NCI-H1048 (cell line): Measurements from ENCODE around the gene UNC45A.

Experiments
- DNase-seq: peaks from one replicate; lab custom pipeline; 2025; lab: John Stamatoyannopoulos, UW

Gene UNC45A

DNA sequence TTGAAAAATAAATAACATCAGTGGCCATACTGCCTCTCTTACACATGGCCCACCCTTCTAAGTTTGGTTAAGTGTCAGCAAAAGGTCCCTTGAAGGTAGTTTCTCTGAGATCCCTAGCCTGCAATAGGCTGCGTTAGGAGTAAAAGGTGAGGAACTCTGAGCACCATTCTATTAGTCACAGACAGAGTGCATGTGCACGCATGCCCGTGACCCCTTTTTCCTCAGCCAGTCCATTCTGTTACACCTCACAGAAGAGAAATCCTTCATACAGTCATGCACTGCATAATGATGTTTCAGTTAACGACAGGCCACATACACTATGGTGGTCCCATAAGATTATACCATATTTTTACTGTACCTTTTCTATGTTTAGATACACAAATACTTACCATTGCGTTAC lies 32.1 kb downstream of the UNC45A start:
- no peak for DNase-seq

GRCh38 chr15:90968434-90968833 lies 33.3 kb downstream of the UNC45A start:
- DNase-seq = no peak

GRCh38 chr15:90970274-90970673 lies 35.2 kb downstream of the UNC45A start:
- no peak for DNase-seq

- DNase-seq = no peak
These were observed 37.0 kb downstream of the UNC45A start for GRCh38 chr15:90972133-90972532.

- DNase-seq = no peak
These were observed 39.1 kb downstream of the UNC45A start for GRCh38 chr15:90974216-90974615.

DNA sequence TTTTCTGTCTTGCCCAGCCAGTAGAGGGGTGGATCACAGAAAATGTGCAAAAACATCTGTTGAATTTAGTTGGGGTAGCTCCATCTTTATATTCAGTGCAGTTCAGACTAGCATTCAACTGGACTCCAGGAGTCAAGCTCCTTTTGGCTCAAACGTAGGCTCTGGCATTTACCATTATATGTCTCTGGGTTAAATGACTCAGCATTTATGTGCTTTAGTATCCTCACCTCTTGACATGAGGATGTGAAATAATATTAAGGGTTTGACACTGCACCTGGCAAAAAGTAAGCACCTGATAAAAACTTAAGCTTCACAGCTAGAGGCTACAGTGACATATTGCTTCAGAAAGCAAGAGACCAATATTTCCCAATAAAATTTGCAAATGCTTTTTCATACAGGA lies 44.5 kb downstream of the UNC45A start:
- no peak for DNase-seq

DNA sequence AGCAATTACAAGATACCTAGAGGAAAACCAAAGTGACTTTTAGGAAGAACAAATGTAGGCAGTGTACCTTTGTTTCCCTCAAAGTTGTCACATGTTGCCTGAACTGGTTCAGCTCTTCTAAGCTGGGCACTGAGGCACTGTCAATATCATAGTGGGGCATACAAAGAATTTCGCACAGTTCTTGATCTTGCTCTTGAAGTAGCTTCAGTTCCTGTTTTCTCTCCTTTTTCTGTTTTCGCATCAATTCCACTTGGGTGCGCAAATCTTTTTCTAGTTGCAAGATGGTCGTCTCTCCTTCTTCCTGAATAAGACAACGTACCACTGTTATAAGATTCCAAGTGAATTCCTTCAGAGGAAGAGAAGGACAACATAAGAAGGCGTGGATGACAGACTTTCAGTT lies 46.6 kb downstream of the UNC45A start:
- no peak for DNase-seq

GRCh38 chr15:90982135-90982534 lies 47.0 kb downstream of the UNC45A start:
- DNase-seq = no peak

GRCh38 chr15:90986790-90987507 lies 51.9 kb downstream of the UNC45A start:
- no peak for DNase-seq

DNA sequence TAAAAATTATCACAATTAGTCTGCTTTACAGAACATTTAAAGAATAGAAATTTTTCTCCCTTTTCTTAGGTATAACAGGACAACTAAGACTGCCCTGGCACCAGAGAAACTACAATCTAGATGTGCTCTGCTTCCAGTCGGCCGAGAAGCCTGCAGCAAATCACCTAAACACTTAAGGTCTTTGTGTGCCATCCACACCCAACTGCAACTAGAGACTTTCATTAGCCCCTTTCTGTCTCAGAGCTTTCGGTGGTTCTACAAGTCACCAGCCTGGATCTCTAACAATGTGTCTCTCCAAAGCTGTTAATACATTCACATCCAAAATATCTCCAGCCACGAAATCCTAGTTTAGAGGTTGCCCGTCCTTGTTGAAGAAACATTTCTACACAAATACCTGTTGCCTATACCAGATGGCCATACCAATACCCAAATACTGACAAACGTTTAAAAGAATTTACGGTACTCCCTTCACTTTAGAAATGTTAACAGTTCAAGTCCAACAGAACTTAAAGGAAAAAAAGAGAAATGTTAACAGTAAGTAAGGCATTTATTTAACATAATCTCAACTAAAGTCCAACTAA lies 52.6 kb downstream of the UNC45A start:
- DNase-seq = no peak

GRCh38 chr15:90988296-90988695 lies 53.2 kb downstream of the UNC45A start:
- no peak for DNase-seq

DNA sequence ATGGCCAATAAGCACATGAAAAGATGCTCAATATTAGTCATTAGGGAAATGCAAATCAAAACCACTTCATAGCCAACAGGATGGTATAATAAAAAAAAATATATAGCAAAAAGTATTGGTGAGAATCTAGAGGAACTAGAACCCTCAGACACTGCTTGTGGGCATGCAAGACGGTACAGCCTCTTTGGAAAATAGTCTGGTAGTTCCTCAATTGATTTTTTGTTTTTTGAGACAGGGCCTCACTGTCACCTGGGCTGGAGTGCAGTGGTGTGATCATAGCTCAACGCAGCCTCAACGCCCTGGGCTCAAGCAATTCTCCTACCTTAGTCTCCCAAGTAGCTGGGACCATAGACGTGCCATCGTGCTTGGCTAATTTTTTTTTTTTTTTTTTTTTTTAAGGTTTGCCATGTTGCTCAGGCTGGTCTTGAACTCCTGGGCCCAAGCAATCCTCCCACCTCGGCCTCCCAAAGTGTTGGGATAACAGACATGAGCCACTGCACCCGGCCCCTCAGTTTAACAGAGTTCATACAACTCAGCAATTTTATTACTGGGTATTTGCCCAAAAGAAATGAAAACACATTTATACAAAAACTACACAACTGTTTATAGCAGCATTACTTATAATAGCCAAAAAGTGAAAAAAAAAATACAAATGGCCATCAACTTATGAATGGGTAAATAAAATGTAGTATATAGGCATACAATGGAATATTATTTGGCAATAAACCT lies 54.1 kb downstream of the UNC45A start:
- no peak for DNase-seq

DNA sequence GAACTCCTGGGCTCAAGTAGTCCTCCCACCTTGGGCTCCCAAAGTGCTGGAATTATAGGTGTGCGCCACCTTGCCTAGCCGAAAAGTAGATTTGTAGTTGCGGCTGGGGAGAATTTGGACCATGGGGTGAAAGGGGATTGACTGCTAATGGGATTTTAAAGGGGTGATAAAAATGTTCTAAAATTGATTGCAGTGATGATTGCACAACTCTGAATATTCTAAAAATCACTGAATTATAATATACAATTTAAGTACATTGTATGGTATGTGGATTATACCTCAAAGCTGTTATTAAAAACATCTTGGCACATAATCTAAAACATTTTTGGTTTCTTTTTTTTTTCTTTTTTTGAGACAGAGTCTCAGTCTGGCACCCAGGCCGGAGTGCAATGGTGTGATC lies 55.4 kb downstream of the UNC45A start:
- DNase-seq = no peak

DNA sequence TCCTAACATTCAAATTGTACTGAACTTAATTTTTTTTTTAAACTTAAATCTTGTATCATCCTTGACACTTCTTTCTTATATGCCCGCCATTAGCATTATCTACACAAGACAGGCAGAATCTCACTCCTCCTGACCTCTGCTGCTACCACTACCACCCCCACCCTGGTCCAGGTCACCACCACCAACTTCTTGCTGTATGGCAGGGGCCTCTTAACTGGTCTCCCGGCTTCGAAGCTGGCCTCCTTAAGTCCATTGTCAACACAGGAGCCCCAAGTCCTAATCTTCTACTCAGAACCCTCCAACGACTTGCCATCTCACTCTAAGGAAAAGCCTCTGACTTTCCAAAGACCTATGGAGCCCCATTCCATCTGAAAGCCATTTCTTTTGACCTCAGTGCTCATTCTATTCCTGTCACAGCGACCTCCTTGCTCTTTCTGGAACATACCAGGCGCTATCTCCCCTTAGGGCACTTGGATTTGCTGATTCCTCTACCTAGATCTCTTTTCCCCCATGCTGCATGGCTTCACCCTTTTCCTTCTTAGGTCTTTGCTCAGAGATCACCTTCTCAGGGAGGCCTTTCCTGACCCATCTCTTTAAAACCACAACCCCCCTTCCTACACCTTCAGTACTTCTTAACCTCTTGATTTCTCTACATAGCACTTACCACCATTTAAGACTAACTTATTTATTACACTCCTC lies 56.7 kb downstream of the UNC45A start:
- no peak for DNase-seq

- DNase-seq = no peak
These were observed 59.0 kb downstream of the UNC45A start for GRCh38 chr15:90994059-90994416.

DNA sequence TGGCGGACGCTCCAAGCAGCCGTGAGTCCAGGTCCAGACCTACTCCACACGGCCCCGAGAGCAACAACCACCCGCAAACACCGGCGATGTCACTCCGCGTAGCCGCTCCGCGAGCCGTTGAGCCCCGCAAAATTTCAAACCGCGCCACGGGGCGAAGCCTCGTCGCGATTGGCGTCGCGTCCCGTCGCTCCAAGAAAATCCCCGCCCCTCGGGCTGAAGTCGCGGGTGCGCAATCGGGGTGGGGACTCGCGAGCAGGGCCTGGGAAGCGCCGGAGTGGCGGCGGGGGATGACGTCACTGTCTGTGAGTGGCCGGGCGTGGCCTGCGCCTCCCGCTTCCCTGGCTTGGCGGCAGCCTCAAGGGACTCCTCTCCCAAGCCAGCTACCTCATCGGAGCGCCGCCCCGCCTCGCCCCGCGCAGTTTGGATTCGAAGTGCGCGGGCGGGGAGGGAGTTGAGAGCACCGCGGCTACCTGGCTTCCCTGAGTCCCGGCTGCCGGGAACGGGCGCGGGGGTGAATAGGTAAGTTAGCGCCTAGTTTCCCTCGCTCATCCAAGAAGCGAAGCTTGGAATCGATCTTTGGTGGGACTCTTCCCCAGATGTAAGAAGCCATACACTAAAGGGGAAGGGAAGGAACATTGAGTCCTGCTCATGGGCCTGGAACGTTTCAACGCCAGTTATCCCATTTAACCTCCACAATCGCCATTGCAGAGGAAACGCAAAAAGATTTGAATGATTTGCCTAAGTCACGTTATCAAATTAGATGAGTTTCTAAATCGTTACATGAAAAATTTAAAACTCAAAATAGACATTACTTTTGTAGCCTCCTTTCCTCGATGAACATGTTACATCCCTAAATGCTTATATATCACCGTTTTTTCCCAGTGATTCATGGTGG lies 59.6 kb downstream of the UNC45A start, which contains the start of gene PRC1:
TSS of gene PRC1 (minus strand) at position 119 of the 895 bp plus-strand sequence. CDS start at position 1, 118 bp downstream.
- peak; percentile 97 for DNase-seq

DNA sequence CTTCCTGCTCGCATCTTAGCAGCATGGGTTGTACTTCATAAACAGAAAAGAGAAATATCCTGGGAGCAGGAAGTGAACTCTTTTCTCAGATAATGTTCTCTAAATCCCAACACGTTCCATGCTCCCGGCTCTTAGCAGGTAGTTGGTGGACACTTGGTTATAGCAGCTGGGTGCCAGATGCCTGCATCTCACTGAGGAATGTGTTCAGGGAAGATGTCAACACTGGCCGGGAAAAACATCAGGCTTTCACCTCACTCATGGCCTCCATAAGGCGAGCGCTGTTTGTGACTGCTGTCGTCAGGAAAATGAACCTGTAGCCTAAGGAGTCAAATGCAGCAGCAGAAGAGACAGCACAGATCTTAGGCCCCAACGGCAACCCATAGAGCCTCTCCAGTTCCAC lies 63.7 kb downstream of the UNC45A start:
- no peak for DNase-seq

- DNase-seq = no peak
These were observed 66.1 kb downstream of the UNC45A start for GRCh38 chr15:91001209-91001608.
